GM19438 (cell line): ENCODE data around the gene ZFAND2B.

Source experiments
- ATAC-seq: cut with Tn5 transposase; IDR thresholded peaks from one replicate; pipeline ENCODE4 v1.9.1; 2021; ENCODE audit warnings: low read depth; ENCODE audit not compliant: unreplicated experiment

The ZFAND2B gene

GRCh38 chr2:219218732-219219701, 12.4 kb downstream of the ZFAND2B start, which contains the start of gene ABCB6:
ABCB6 (minus strand) TSS chr2:219218958; CDS start chr2:219218673, 285 bp downstream.
- ATAC-seq, result peak; percentile 83

GRCh38 chr2:219219784-219220532, 13.4 kb downstream of the ZFAND2B start:
- no peak for ATAC-seq

GRCh38 chr2:219220652-219221402, 14.2 kb downstream of the ZFAND2B start:
- ATAC-seq, result no peak

GRCh38 chr2:219221957-219222518, 15.5 kb downstream of the ZFAND2B start:
- ATAC-seq, result no peak

GRCh38 chr2:219223831-219224610, 17.4 kb downstream of the ZFAND2B start:
- ATAC-seq, result no peak

- no peak for ATAC-seq
Observed at GRCh38 chr2:219225350-219225749, 18.8 kb downstream of the ZFAND2B start.

GRCh38 chr2:219228041-219228910, 21.7 kb downstream of the ZFAND2B start:
- ATAC-seq, result no peak

GRCh38 chr2:219228911-219229304, 22.3 kb downstream of the ZFAND2B start:
- no peak for ATAC-seq

GRCh38 chr2:219229305-219230058, 22.9 kb downstream of the ZFAND2B start, which contains the start of the genes ANKZF1 and ATG9A:
ANKZF1 (plus strand) TSS chr2:219229806; CDS start chr2:219230258, 452 bp downstream.
ATG9A (minus strand) TSS chr2:219229636; CDS start chr2:219228024, 1,612 bp downstream.
- ATAC-seq, result peak; percentile 96

- ATAC-seq, result peak; percentile 32
Observed at GRCh38 chr2:219230059-219230540, 23.5 kb downstream of the ZFAND2B start.

- ATAC-seq, result no peak
Observed at GRCh38 chr2:219234331-219234730, 27.7 kb downstream of the ZFAND2B start.

GRCh38 chr2:219243291-219243761, 36.7 kb downstream of the ZFAND2B start:
- no peak for ATAC-seq

GRCh38 chr2:219244789-219245147, 38.2 kb downstream of the ZFAND2B start:
- no peak for ATAC-seq

- peak; percentile 49 for ATAC-seq
Observed at GRCh38 chr2:219245148-219245898, 38.7 kb downstream of the ZFAND2B start, which contains the start of the genes GLB1L and STK16. GLB1L (minus strand) TSS chr2:219245444; CDS start chr2:219243573, 1,871 bp downstream. STK16 (plus strand) TSS chr2:219245479; CDS start chr2:219246000, 521 bp downstream.

- ATAC-seq, result no peak
Observed at GRCh38 chr2:219245899-219246230, 39.3 kb downstream of the ZFAND2B start.

GRCh38 chr2:219246559-219246958, 40.0 kb downstream of the ZFAND2B start:
- ATAC-seq, result no peak
